ENCODE measurements around the gene TEX11.
"Not testable (repeated sequence)": the region's sequence is repeated elsewhere in the genome, so short reads cannot be mapped to it uniquely, and the experiment has no call there.

Gene TEX11

DNA sequence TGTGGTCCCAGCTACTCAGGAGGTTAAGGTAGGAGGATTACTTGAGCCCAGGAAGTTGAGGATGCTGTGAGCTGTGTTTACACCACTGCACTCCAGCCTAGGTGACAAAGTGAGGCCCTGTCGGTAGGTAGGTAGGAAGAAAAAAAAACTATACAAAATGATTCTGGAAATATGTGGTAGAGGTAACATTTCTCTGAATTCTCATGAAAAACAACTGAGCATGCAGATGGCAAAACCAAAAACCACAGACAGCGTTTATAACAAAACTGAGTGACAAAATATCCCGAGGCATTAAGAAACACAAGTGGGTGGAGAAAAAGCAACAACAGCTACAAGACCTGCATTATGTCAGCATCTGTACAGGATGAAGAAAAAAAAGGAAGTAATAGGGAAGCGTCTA is 252.2 kb downstream of the TEX11 start:
- TF ChIP-seq, protein P1, sequence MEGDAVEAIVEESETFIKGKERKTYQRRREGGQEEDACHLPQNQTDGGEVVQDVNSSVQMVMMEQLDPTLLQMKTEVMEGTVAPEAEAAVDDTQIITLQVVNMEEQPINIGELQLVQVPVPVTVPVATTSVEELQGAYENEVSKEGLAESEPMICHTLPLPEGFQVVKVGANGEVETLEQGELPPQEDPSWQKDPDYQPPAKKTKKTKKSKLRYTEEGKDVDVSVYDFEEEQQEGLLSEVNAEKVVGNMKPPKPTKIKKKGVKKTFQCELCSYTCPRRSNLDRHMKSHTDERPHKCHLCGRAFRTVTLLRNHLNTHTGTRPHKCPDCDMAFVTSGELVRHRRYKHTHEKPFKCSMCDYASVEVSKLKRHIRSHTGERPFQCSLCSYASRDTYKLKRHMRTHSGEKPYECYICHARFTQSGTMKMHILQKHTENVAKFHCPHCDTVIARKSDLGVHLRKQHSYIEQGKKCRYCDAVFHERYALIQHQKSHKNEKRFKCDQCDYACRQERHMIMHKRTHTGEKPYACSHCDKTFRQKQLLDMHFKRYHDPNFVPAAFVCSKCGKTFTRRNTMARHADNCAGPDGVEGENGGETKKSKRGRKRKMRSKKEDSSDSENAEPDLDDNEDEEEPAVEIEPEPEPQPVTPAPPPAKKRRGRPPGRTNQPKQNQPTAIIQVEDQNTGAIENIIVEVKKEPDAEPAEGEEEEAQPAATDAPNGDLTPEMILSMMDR (IDR thresholded peaks at IDR 0.05; ENCODE audit: control insufficient read depth, insufficient read depth, low read depth, low read length, missing control alignments), result no peak
- no peak overlapping the region for H3K4me3 ChIP-seq (ENCODE audit: control insufficient read depth, low read depth, low read length)
- no peak for DNase-seq (ENCODE audit: low read depth)

DNA sequence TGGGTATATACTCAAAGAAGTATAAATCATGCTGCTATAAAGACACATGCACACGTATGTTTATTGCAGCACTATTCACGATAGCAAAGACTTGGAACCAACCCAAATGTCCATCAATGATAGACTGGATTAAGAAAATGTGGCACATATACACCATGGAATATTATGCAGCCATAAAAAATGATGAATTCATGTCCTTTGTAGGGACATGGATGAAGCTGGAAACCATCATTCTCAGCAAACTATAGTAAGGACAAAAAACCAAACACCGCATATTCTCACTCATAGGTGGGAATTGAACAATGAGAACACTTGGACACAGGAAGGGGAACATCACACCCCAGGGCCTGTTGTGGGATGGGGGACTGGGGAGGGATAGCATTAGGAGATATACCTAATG is 260.6 kb downstream of the TEX11 start:
- not testable (repeated sequence) for DNase-seq (ENCODE audit: low read depth); H3K4me3 ChIP-seq (ENCODE audit: control insufficient read depth, low read depth, low read length)

DNA sequence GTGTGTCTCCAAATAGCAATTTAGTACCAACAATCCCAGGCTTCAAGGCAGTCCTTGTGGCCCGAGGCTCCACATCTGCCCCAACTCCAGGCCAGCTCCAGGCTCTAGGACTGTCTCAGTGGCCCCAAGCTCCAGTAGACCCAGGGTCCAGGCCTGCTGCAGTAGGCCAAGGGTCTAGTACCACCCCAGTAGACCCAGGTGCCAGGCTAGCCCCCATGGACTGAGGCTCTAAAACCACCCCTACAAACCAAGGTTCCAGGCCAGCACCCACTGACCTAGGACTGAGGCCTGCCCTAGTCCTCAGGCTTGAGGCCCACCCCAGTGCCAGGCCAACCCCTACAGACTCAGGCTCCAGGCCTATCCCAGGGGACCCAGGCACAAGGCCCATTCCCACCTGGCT is 272.3 kb downstream of the TEX11 start:
- TF ChIP-seq, protein P1 (IDR thresholded peaks at IDR 0.05; ENCODE audit: control insufficient read depth, insufficient read depth, low read depth, low read length, missing control alignments), result no peak
- no peak overlapping the region for H3K4me3 ChIP-seq (ENCODE audit: control insufficient read depth, low read depth, low read length)
- DNase-seq (ENCODE audit: low read depth), result no peak

DNA sequence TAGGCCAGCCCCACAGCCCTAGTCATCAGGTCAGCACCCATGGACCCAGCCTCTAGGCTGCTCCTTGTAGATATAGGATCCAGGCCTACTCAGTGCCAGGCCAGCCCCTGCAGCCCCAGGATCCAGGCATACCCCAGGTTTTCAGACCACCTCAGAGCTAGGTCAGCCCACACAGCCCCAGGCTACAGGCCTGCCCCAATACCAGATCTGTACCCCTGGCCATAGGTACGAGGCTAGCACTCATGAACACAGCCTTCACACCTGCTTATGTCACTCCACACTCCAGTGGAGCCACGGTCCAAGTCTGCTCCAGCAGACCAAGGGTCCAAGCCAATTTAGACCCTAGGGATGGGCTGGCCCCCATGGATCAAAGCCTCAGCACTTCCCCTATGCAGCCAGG is 272.8 kb downstream of the TEX11 start:
- TF ChIP-seq, protein P1 (IDR thresholded peaks at IDR 0.05; ENCODE audit: control insufficient read depth, insufficient read depth, low read depth, low read length, missing control alignments), result no peak
- no peak for DNase-seq (ENCODE audit: low read depth)

GRCh38 chrX:70635227-70635626 is 273.3 kb downstream of the TEX11 start:
- TF ChIP-seq, protein P1 (IDR thresholded peaks at IDR 0.05; ENCODE audit: control insufficient read depth, insufficient read depth, low read depth, low read length, missing control alignments), result no peak
- no peak for DNase-seq (ENCODE audit: low read depth)

More for the DNA sequence above, 272.8 kb downstream of the TEX11 start:
- no peak overlapping the region for H3K4me3 ChIP-seq (ENCODE audit: control insufficient read depth, low read depth, low read length)

DNA sequence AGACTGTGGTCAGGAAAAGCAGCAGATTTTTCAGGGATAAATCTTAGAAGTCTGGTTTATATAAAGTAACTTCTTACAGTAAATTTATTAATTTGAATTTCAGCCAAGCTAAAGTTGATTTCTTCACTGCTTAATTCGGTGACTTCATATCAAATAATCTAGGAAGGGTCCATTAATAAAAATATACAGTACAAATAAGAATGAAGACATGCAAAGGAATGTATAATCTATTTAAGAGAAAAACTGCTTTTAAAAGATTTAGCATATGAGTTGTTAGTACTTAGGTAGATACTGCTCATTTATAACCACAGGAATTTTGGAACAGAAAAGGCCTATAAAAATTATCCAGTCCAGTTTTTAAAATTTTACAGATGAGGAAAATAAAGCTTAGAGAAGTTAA is 286.8 kb downstream of the TEX11 start:
- DNase-seq (ENCODE audit: low read depth), result no peak
- H3K4me3 ChIP-seq (ENCODE audit: control insufficient read depth, low read depth, low read length), result no peak overlapping the region
- TF ChIP-seq, protein P1 (IDR thresholded peaks at IDR 0.05; ENCODE audit: control insufficient read depth, insufficient read depth, low read depth, low read length, missing control alignments), result no peak

More at GRCh38 chrX:70635227-70635626, 273.3 kb downstream of the TEX11 start:
- H3K4me3 ChIP-seq (ENCODE audit: control insufficient read depth, low read depth, low read length), result no peak overlapping the region

GRCh38 chrX:70618467-70618866 is 290.0 kb downstream of the TEX11 start:
- H3K4me3 ChIP-seq (ENCODE audit: control insufficient read depth, low read depth, low read length), result no peak overlapping the region
- TF ChIP-seq, protein P1 (IDR thresholded peaks at IDR 0.05; ENCODE audit: control insufficient read depth, insufficient read depth, low read depth, low read length, missing control alignments), result no peak
- DNase-seq (ENCODE audit: low read depth), result no peak

Data from AG09309 (cell line).